SKM-1 (cell line): ENCODE measurements around the gene SUPT6H.

Experiments used
- DNase-seq: peaks from one replicate; lab custom pipeline; 2025; ENCODE audit not compliant: unreplicated experiment; lab: John Stamatoyannopoulos, UW

SUPT6H gene

GRCh38 chr17:28661635-28662526 lies at the start of gene SUPT6H, which contains the start of gene SDF2:
SUPT6H (plus strand) TSS chr17:28662205; CDS start chr17:28673402, 11,197 bp downstream.
SDF2 (minus strand) TSS chr17:28661906; CDS start chr17:28661876, 30 bp downstream.
- peak; percentile 92 for DNase-seq

- DNase-seq: no peak
Observed at GRCh38 chr17:28612531-28612930, 49.5 kb upstream of the SUPT6H start.

GRCh38 chr17:28612936-28613872 lies 48.8 kb upstream of the SUPT6H start:
- peak; percentile 18 for DNase-seq

- no peak for DNase-seq
Observed at GRCh38 chr17:28613931-28614381, 48.0 kb upstream of the SUPT6H start, which contains the start of gene RSKR. RSKR (minus strand) TSS chr17:28614185; CDS start chr17:28614161, 24 bp downstream.

GRCh38 chr17:28615260-28615940 lies 46.6 kb upstream of the SUPT6H start:
- DNase-seq: no peak

GRCh38 chr17:28616281-28616680 lies 45.7 kb upstream of the SUPT6H start:
- no peak for DNase-seq

- no peak for DNase-seq
Observed at GRCh38 chr17:28618464-28618863, 43.5 kb upstream of the SUPT6H start.

- no peak for DNase-seq
Observed at GRCh38 chr17:28620010-28620409, 42.0 kb upstream of the SUPT6H start.

- DNase-seq: no peak
Observed at GRCh38 chr17:28622186-28622585, 39.8 kb upstream of the SUPT6H start.

GRCh38 chr17:28623696-28624095 lies 38.3 kb upstream of the SUPT6H start:
- DNase-seq: no peak

GRCh38 chr17:28624148-28624547 lies 37.9 kb upstream of the SUPT6H start:
- no peak for DNase-seq

- no peak for DNase-seq
Observed at GRCh38 chr17:28626818-28627217, 35.2 kb upstream of the SUPT6H start.

GRCh38 chr17:28634206-28634865 lies 27.7 kb upstream of the SUPT6H start:
- no peak for DNase-seq

GRCh38 chr17:28635506-28635905 lies 26.5 kb upstream of the SUPT6H start:
- no peak for DNase-seq

GRCh38 chr17:28641579-28641978 lies 20.4 kb upstream of the SUPT6H start:
- no peak for DNase-seq

GRCh38 chr17:28643983-28644786 lies 17.8 kb upstream of the SUPT6H start:
- peak; percentile 83 for DNase-seq

- peak; percentile 88 for DNase-seq
Observed at GRCh38 chr17:28644787-28645575, 17.0 kb upstream of the SUPT6H start, which contains the start of gene BLTP2. BLTP2 (minus strand) TSS chr17:28645158; CDS start chr17:28645056, 102 bp downstream.

- no peak for DNase-seq
Observed at GRCh38 chr17:28645576-28645939, 16.4 kb upstream of the SUPT6H start.
